ENCODE data around the gene LMX1A.

DNA sequence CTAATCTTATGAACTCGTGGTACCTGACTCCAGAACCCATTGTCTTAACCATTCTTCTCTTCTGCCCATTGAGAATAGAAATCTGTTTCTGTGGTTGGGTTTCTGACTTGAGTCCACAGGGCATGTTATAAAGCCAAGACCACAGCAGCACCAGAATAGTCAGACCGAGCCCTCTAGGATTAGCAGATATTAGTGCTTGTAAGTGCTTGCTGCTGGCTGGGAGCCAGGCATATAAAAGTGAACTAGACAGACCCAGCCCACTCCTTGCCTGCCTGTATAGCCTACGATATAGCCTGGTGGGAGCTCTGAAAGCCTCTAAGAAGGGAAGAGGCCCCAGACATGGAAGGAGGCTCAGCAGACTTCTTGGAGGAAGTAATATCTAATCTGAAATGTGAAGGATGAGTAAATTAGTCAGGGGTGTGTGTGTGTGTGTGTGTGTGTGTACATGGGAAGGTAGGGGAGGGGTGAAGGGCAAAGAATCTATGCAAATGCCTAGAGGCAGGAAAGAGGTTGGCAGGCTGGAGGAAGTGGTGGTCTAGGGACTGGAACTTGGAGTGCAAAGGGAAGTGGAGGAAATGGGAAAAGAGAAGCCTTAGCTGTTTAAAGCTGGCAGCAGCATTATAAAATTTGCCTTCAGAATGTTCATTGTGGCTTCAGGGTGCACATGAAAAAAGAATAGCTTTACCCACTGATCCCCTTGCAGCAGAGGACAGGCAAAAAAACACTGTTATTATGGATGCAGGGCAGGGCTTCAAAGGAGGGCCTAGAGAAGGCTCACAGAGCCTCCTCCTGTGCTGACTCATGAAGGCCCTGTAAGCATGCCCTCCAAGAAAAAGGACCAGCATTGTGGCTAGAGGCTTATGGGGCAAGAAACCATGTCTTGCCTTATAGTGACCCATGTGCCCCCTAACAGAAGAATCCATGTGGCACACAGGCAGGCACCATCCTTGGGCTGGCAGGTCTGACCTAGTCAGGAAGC, 169.2 kb downstream of the LMX1A start:
- TF ChIP-seq YY1 (IDR thresholded peaks at IDR 0.05; ENCODE audit: insufficient read depth, insufficient read length): no peak
- TF ChIP-seq ZNF274 (IDR thresholded peaks at IDR 0.05; ENCODE audit: low read depth, low read length): no peak
- TF ChIP-seq SUZ12 (IDR thresholded peaks at IDR 0.05; ENCODE audit: extremely low read depth, insufficient read depth, insufficient read length): no peak
